ENCODE data around the gene LCMT2.

The LCMT2 gene

GRCh38 chr15:43316971-43317346, 13.4 kb downstream of the LCMT2 start:
- Histone ChIP-seq H3F3A (ENCODE audit: insufficient read depth, low read length) (no peaks in the 10 kb centered on the region), H3K4me2 (ENCODE audit: low read depth, low read length) (no peak overlapping the region), H3K4me1 (ENCODE audit: low read length) (no peaks in the 10 kb centered on the region), H2AFZ (ENCODE audit: low read length) (no peak overlapping the region), H3K27ac (ENCODE audit: low read length) (no peak overlapping the region), H3K9me2 (replicated peaks; ENCODE audit: insufficient read depth, low read length) (no peaks in the 10 kb centered on the region), H3K4me3 (ENCODE audit: low read length) (no peak overlapping the region), H3K9ac (ENCODE audit: low read length) (no peak overlapping the region), H3K9me3 (replicated peaks; ENCODE audit: insufficient read depth, low read length) (no peaks in the 10 kb centered on the region), H3K36me3 (replicated peaks; ENCODE audit: insufficient read depth, low read length) (no peaks in the 10 kb centered on the region), H3K27me3 (replicated peaks; ENCODE audit: insufficient read depth, low read length) (no peaks in the 10 kb centered on the region), H4K20me1 (ENCODE audit: insufficient read depth, low read length) (no peaks in the 10 kb centered on the region), H3K79me2 (ENCODE audit: low read length) (no peaks in the 10 kb centered on the region)
- TF ChIP-seq EZH2 (optimal IDR thresholded peaks at IDR 0.05; ENCODE audit: low read depth, low read length) (no peak), CTCF (IDR thresholded peaks at IDR 0.05; ENCODE audit: low read length) (no peak), EZH2phosphoT487 (IDR thresholded peaks at IDR 0.05; ENCODE audit: low read length) (no peak)
- DNase-seq, result no peak

- no peaks in the 10 kb centered on the region for H3K79me2 ChIP-seq (ENCODE audit: low read length)
- no peak overlapping the region for H3K9ac ChIP-seq (ENCODE audit: low read length)
- H3K27ac ChIP-seq (ENCODE audit: low read length), result no peak overlapping the region
- H3K4me3 ChIP-seq (ENCODE audit: low read length), result no peak overlapping the region
- H3K9me2 ChIP-seq (replicated peaks; ENCODE audit: insufficient read depth, low read length), result no peaks in the 10 kb centered on the region
- no peaks in the 10 kb centered on the region for H3K36me3 ChIP-seq (replicated peaks; ENCODE audit: insufficient read depth, low read length)
- TF ChIP-seq CTCF (IDR thresholded peaks at IDR 0.05; ENCODE audit: low read length) (no peak), EZH2phosphoT487 (IDR thresholded peaks at IDR 0.05; ENCODE audit: low read length) (no peak), EZH2 (optimal IDR thresholded peaks at IDR 0.05; ENCODE audit: low read depth, low read length) (no peak)
- H3F3A ChIP-seq (ENCODE audit: insufficient read depth, low read length), result no peaks in the 10 kb centered on the region
- no peaks in the 10 kb centered on the region for H3K27me3 ChIP-seq (replicated peaks; ENCODE audit: insufficient read depth, low read length)
- no peak overlapping the region for H3K4me2 ChIP-seq (ENCODE audit: low read depth, low read length)
- H4K20me1 ChIP-seq (ENCODE audit: insufficient read depth, low read length), result no peaks in the 10 kb centered on the region
- no peaks in the 10 kb centered on the region for H3K4me1 ChIP-seq (ENCODE audit: low read length)
- no peak for DNase-seq
- H2AFZ ChIP-seq (ENCODE audit: low read length), result no peak overlapping the region
- no peaks in the 10 kb centered on the region for H3K9me3 ChIP-seq (replicated peaks; ENCODE audit: insufficient read depth, low read length)
Observed at GRCh38 chr15:43316016-43316970, 14.1 kb downstream of the LCMT2 start.

DNA sequence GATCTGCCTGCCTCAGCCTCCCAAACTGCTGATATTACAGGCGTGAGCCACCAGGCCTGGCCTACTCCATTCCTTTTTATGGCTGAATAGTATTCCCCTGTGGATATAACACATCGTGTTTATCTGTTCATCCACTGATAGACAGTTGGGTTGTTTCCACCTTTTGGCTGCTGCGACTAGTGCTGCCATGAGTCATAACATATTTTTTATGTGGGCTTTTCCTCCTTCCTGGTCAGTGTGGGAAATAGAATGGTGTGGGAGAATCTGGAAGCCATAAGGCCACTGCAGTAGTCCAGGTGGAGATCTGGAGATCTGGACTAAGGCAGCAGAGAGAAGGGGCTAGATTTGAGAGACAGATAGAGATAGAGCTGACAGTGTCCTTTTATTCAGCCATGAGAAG, 16.2 kb downstream of the LCMT2 start:
- Histone ChIP-seq H3K27ac (ENCODE audit: low read length) (no peak overlapping the region), H4K20me1 (ENCODE audit: insufficient read depth, low read length) (no peaks in the 10 kb centered on the region), H3K9me3 (replicated peaks; ENCODE audit: insufficient read depth, low read length) (no peaks in the 10 kb centered on the region), H2AFZ (ENCODE audit: low read length) (no peak overlapping the region), H3K36me3 (replicated peaks; ENCODE audit: insufficient read depth, low read length) (no peaks in the 10 kb centered on the region), H3K4me1 (ENCODE audit: low read length) (no peaks in the 10 kb centered on the region), H3K79me2 (ENCODE audit: low read length) (no peaks in the 10 kb centered on the region), H3K4me3 (ENCODE audit: low read length) (no peak overlapping the region), H3K27me3 (replicated peaks; ENCODE audit: insufficient read depth, low read length) (no peaks in the 10 kb centered on the region), H3F3A (ENCODE audit: insufficient read depth, low read length) (no peaks in the 10 kb centered on the region), H3K9me2 (replicated peaks; ENCODE audit: insufficient read depth, low read length) (no peaks in the 10 kb centered on the region), H3K9ac (ENCODE audit: low read length) (no peak overlapping the region), H3K4me2 (ENCODE audit: low read depth, low read length) (no peak overlapping the region)
- DNase-seq, result no peak
- TF ChIP-seq EZH2phosphoT487 (IDR thresholded peaks at IDR 0.05; ENCODE audit: low read length) (no peak), CTCF (IDR thresholded peaks at IDR 0.05; ENCODE audit: low read length) (no peak), EZH2 (optimal IDR thresholded peaks at IDR 0.05; ENCODE audit: low read depth, low read length) (no peak)
